GM18873 (cell line): ENCODE measurements around the gene POLG2.
"Not testable (repeated sequence)": the region's sequence is repeated elsewhere in the genome, so short reads cannot be mapped to it uniquely, and the experiment has no call there.

Experiments used
- ATAC-seq: cut with Tn5 transposase; IDR thresholded peaks from one replicate; pipeline ENCODE4 v1.9.1; 2021; ENCODE audit warnings: mild to moderate bottlenecking, moderate library complexity, moderate number of reproducible peaks; ENCODE audit not compliant: unreplicated experiment, low FRiP score

The POLG2 gene

DNA sequence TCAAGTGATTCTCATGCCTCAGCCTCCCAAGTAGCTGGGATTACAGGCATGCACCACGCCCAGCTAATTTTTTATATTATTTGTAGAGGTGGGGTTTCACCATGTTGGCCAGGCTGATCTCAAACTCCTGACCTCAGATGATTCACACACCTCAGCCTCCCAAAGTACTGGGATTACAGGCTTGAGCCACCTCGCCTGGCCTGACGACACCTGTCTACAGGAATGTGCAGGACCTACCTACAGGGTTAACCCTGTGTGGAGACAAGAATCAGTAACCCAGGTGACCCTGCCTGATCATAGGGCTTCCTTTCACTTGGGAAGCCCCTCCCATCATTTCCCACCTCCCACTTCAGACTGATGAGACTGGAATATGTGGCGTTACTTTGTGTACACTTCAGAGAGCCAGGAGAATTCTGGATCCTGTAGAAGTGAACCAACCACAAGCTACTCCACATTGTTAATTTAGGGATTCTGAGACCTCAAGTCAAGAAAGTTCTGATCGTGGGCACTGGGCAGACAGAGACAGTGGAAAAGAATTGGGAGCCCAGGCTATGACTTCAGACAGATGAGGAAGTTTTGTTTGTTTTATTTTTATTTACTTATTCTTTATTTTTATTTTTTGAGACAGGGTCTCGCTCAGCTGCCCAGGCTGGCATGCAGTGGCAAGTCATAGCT is 53.6 kb downstream of the POLG2 start:
- no peak for ATAC-seq

DNA sequence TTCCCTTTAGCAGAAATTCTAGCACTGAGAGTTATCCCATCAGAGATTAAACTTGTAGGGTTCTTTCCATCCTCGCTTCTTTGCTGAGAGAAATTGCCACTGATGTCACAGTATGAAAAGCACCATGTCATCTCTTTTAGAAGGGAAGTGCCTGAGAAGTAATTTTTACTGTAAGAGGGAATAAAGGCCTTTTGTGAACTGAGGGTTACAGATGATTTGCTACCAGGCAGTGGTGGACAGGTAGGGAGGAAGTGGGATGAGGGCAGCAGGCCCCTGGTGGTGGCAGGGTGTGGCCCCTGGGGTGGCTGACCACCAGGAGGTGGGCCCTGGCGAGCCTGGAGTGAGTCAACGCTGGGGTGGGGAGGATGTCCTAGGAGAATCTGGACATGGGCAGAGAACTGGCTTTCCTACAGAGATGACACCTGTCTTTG is 54.3 kb downstream of the POLG2 start:
- ATAC-seq: no peak

DNA sequence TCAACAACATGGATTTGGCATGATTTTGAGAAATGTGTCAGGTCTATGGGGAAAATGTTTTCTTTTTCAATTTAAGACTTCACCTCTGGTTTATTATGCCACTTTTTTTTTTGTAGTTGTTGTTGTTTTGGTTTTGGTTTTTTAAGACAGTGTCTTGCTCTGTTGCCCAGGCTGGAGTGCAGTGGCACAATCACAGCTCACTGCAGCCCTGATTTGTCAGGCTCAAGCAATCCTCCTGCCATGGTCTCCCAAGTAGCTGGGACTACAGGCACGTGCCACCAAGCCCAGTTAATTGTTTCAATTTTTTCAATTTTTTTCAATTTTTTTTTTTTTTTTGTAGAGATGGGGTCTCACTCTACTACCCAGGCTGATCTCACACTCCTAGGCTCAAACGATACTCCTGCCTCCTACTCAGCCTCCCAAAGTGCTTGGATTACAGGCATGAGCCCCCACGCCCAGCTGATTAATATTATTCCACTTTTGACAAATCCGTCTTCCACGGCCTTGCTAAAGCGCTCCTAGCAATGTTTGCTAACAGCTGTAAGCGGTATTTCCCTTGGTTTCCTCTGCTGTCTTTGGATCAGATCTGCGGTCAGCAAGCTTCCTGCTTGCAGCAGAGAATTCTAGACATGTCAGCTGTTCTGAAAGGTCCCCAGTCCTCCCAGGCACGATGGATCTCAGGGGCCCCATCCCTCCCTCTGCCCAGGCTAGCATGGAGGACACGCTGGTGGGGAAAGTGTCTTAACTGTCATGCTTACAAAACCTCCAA is 54.9 kb downstream of the POLG2 start:
- no peak for ATAC-seq

DNA sequence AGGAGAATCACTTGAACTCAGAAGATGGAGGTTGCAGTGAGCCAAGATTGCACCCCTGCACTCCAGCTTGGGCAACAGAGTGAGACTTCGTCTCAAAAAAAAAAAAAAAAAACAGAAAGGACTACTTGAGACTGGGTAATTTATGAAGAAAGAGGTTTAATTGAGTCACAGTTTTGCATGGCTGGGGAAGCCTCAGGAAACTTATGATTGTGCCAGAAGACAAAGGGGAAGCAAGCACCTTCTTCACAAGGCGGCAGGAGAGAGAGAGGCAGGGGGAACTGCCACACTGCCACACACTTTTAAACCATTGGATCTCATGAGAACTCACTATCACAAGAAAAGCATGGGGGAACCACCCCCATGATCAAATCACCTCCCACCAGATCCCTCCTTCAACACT is 56.9 kb downstream of the POLG2 start:
- no peak for ATAC-seq

DNA sequence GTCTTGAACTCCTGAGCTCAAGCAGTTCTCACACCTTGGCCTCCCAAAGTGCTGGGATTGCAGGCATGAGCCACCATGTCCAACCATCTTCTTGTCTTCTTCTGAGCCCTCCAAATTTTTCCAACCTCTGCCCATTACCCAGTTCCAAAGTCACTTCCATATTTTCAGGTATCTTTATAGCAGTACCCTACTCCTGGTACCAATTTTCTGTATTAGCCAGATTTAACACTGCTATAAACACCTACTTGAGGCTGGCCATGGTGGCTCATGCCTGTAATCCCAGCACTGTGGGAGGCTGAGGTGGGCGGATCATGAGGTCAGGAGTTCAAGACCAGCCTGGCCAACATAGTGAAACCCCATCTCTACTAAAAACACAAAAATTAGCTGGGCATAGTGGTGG is 57.3 kb downstream of the POLG2 start:
- ATAC-seq: not testable (repeated sequence)

DNA sequence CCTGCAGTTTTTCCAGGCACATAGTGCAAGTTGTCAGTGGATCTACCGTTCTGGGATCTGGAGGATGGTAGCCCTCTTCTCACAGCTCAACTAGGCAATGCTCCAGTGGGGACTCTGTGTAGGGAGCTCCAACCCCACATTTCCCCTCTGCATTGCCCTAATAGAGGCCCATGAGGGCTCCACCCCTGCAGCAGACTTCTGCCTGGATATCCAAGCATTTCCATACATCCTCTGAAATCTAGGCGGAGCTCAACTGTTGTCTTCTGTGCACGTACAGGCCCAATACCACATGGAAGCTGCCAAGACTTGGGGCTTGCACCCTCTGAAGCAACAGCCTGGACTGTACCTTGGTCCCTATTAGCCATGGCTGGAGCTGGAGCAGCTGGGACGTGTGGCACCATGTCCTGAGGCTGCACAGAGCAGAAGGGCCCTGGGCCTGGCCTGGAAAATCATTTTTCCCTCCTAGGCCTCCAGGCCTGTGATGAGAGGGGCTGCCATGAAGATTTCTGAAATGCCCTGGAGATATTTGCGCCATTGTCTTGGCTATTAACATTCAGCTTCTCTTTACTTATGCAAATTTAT is 58.8 kb downstream of the POLG2 start:
- no peak for ATAC-seq

DNA sequence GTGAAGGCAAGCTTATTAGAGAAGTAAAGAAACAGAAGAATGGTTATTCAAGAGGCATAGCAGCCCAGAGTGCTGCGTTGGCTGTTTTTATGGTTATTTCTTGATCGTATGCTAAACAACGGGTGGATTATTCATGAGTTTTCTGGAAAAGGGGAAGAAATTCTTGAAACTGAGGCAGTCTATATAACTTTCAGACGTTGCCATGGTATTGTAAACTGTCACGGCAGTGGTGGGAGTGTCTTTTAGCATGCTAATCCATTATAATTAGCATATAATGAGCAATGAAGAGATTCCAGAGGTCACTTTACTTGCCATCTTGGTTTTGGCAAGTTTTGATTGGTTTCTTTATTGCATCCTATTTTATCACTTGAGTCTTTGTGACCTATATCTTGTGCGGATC is 65.3 kb downstream of the POLG2 start:
- no peak for ATAC-seq

DNA sequence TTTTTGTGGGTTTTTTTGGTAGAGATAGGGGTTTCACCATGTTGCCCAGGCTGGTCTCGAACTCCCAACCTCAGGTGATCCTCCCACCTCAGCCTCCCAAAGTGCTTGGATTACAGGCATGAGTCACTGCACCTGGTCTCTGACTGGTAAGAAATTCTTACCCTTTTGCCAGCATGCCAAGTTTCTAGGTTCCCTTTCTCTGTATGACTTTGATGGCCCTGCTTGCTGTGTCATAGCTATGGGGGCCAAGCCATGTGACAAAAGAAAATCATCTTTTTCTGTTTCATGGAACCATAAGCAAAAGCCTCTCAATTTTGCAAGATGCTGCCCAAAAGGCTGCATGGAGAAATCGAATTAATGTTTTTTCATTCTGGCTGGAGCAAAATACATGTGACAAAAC is 66.8 kb downstream of the POLG2 start:
- ATAC-seq: not testable (repeated sequence)

DNA sequence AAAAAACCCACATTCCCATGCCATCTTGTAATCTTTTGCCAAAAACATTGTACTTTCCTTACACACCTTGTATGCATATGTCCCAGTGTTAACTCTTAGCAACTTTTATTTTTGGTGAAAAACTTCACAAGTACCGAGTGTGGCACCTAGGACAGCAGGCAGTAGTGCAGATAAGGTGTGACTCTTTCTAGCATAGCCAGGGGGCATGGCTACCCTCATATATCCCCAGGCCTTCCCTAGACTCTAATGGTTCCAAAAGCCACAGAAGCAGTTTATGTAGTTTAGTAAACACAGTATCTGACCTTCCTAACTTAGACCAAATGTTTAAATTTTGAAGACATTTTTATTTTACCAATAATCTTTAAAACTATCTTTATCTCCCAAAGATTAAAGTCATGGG is 68.4 kb downstream of the POLG2 start:
- no peak for ATAC-seq
